ENCODE data around the gene KLHL21.

Gene KLHL21

DNA sequence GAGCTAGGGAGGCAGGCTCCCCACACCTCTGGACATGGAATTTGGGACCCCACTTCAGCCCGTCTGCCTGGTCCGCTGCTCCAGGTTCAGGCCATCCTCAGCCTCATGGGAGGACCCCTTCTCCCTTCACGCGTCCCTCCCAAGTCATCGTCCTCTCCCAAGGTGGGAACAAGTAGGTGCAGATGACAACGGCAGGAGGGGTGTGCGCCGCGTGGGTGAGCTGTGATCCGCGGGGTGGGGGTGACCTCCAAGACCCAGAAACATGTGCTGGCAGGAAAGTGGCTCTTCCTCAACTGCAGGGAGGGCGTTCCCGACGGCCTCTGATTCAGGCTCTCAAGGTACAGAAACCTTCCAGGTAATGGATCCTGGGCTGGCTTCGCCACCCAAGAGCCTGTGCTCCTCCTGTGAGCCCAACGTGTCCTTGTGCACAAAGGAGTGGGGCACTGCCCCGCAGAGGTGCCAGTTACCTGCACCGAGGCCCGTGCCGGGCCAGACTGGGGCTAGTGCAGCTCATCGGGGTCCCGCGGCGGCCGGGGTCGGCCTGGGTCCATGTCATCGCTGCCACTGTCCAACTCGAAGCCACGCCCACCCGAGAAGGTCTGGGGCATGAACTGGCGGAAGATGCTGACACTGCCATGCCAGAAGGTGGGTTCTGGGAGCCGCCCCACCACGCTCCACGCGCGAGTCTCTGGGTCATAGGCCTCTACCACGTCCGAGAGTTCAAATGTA is 9.6 kb downstream of the KLHL21 start:
- Histone ChIP-seq H3K4me1 (peaks cover 59% of the 10 kb centered on the region), H3K36me3 (peaks cover 92% of the 10 kb centered on the region)
- no peak for TF ChIP-seq Cebpa-rat (IDR thresholded peaks at IDR 0.05)

DNA sequence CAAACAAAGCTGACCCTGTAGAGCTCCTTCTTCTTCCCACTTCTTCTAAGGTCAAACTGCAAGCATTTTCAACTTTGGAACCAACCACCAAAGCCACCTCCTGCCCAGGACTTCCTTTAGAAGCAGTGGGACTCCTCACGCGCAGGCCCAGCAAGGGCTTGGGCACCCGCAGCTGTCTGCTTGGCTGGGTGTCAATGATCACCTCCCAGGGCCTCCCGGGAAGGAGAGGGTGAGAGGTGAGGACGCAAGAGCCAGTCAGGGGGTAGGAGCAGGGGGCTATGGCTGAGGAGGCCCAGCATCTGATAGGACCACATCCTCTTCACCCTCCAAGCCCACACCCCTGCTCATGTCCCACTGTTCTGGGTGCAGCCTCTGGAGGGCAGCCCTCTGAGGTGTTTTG is 10.2 kb downstream of the KLHL21 start:
- Histone ChIP-seq H3K9ac (peak overlapping the region; percentile 25; the same call in 1 of the 2 replicates), H3K4me2 (peak overlapping the region; percentile 73), H4K20me1 (peaks cover 100% of the 10 kb centered on the region), H3K36me3 (peaks cover 90% of the 10 kb centered on the region), H3K9me3 (no peaks in the 10 kb centered on the region), H3K4me3 (no peak overlapping the region), H3K27me3 (no peaks in the 10 kb centered on the region), H3K4me1 (peaks cover 59% of the 10 kb centered on the region), H3K27ac (peak overlapping the region; percentile 62)
- no peak for TF ChIP-seq Cebpa-rat (IDR thresholded peaks at IDR 0.05)

More for the DNA sequence above, 9.6 kb downstream of the KLHL21 start:
- H3K4me3 ChIP-seq, result no peak overlapping the region
- no peak overlapping the region for H3K9ac ChIP-seq
- peaks cover 100% of the 10 kb centered on the region for H4K20me1 ChIP-seq
- H3K4me2 ChIP-seq, result peak overlapping the region; percentile 73
- no peaks in the 10 kb centered on the region for H3K27me3 ChIP-seq
- H3K27ac ChIP-seq, result peak overlapping the region; percentile 62
- H3K9me3 ChIP-seq, result no peaks in the 10 kb centered on the region

DNA sequence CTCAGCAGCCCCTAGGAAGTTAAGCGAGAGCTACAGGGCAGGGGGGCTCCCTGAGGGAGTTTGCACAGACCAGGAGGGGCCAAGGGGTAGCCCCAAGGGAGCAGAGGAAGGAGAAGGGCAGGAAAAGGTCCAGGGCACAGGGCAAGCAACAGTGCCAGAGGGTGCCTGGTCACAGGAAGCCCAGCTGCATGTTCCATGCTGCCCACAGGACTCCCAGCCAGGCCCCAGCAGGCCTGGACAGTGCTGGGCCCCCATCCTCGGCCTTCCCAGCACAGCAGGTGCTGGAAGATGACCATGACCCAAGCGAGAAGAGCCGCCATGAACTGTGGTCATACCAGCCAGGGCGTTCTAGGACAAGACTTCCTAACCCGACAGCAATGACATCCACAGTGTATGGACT is 11.0 kb downstream of the KLHL21 start:
- H3K4me1 ChIP-seq, result peaks cover 67% of the 10 kb centered on the region
- H3K9me3 ChIP-seq, result no peaks in the 10 kb centered on the region
- H4K20me1 ChIP-seq, result peaks cover 100% of the 10 kb centered on the region
- H3K4me3 ChIP-seq, result no peak overlapping the region
- peak overlapping the region; percentile 73 for H3K4me2 ChIP-seq
- H3K27me3 ChIP-seq, result no peaks in the 10 kb centered on the region
- H3K9ac ChIP-seq, result peak overlapping the region; percentile 25
- H3K36me3 ChIP-seq, result peaks cover 90% of the 10 kb centered on the region
- peak overlapping the region; percentile 62 for H3K27ac ChIP-seq
- no peak for TF ChIP-seq Cebpa-rat (IDR thresholded peaks at IDR 0.05)

DNA sequence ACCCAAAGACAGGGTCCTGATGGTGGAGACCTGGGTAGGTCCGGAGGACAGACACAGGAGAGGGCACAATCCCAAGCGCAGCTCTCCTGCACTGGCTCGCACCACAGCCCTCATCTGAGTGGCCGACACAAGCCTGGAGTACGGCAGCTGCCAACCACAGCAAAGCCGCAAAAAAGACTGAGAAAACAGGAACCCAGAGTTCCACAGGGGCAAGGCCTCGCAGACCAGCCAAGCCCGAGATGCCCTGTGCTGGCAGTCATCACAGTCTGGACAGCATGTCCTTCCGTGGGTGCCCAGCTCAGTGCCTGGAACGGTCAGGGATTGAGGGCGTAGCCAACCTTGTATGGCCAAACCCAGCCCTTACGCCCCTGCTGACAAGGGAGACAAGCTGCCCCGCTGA is 11.4 kb downstream of the KLHL21 start:
- Histone ChIP-seq H3K36me3 (peaks cover 88% of the 10 kb centered on the region), H3K4me3 (no peak overlapping the region), H3K9me3 (no peaks in the 10 kb centered on the region), H3K27me3 (no peaks in the 10 kb centered on the region), H3K4me2 (peak overlapping the region; percentile 73), H3K4me1 (peaks cover 71% of the 10 kb centered on the region), H3K27ac (peak overlapping the region; percentile 62), H4K20me1 (peaks cover 100% of the 10 kb centered on the region), H3K9ac (peak overlapping the region; percentile 25)
- TF ChIP-seq Cebpa-rat (IDR thresholded peaks at IDR 0.05), result no peak

DNA sequence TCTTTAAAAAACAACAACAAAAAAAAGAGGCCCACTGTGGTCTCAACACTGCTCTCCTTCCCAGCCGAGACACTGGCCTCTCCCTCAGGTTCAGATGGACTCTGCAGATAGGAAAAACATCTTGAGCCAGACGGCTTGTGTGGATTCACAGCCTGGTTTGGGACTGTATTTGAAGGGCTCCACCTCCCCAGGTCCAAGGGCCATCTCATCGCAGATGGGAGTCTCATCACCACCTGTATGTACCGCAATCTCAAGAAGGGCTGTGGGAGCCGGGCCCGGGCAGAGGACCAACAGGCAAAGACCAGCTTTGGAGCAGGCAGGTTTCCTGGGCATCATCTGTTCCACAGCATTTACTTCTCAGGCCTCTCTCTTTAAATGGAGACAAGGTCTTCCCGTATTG is 12.6 kb downstream of the KLHL21 start:
- H3K4me2 ChIP-seq, result peak overlapping the region; percentile 73; the same call in 1 of the 2 replicates
- no peaks in the 10 kb centered on the region for H3K27me3 ChIP-seq
- H3K36me3 ChIP-seq, result peaks cover 81% of the 10 kb centered on the region
- H3K27ac ChIP-seq, result no peak overlapping the region
- H4K20me1 ChIP-seq, result peaks cover 100% of the 10 kb centered on the region
- no peak overlapping the region for H3K4me3 ChIP-seq
- peaks cover 83% of the 10 kb centered on the region for H3K4me1 ChIP-seq
- TF ChIP-seq Cebpa-rat (IDR thresholded peaks at IDR 0.05), result no peak
- H3K9ac ChIP-seq, result 0 out of 2 replicates have a peak overlapping the region, but pooled peaks have one; percentile 17
- no peaks in the 10 kb centered on the region for H3K9me3 ChIP-seq

DNA sequence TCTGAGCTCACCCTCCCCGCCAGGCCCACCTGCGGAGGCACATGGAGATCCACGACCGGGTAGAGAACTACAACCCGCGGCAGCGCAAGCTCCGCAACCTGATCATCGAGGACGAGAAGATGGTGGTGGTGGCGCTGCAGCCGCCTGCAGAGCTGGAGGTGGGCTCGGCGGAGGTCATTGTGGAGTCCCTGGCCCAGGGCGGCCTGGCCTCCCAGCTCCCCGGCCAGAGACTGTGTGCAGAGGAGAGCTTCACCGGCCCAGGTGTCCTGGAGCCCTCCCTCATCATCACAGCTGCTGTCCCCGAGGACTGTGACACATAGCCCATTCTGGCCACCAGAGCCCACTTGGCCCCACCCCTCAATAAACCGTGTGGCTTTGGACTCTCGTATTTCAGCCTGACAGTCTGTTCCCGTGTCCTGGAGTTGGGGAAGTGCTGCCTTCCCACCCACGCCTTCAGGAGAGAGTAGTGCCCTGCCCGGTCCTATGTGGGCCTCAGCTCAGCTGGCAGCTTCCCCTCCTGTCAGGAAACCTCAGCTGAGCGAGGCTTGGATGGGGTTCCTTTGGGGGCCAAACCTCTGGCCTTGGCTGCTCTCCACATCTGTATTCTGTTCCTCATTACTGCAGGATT is 13.7 kb downstream of the KLHL21 start:
- Histone ChIP-seq H3K27ac (peak overlapping the region; percentile 52; the same call in 1 of the 2 replicates), H3K36me3 (peaks cover 75% of the 10 kb centered on the region), H3K4me2 (peak overlapping the region; percentile 73), H3K9me3 (no peaks in the 10 kb centered on the region), H4K20me1 (peaks cover 98% of the 10 kb centered on the region), H3K4me3 (no peak overlapping the region), H3K9ac (0 out of 2 replicates have a peak overlapping the region, but pooled peaks have one; percentile 20), H3K27me3 (no peaks in the 10 kb centered on the region), H3K4me1 (peaks cover 91% of the 10 kb centered on the region)
- TF ChIP-seq Cebpa-rat (IDR thresholded peaks at IDR 0.05), result no peak

DNA sequence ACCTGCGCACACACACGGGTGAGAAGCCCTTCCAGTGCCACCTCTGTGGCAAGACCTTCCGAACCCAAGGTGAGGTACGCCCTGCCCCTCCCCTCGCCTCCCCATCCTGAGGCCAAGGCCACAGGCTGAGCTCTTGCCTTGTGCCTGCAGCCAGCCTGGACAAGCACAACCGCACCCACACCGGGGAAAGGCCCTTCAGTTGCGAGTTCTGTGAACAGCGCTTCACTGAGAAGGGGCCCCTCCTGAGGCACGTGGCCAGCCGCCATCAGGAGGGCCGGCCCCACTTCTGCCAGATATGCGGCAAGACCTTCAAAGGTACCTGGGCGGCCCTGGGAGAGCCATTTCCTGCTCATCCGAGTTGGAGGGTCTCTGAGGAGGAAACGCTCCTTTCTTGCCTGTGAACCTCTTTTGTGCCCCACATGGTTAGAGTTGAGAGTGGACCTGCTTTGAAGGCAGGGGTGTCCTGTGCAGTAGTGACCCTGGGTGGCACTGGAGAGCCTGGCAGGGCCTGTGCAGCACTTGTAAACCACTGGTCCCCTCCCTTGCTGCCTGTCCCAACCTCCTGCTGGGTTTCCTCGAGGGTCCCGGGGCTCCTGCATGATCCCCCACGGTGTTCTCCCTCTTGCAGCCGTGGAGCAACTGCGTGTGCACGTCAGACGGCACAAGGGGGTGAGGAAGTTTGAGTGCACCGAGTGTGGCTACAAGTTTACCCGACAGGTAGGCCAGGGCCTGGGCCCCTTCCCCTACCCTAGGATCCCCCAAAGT is 14.4 kb downstream of the KLHL21 start:
- no peak for TF ChIP-seq Cebpa-rat (IDR thresholded peaks at IDR 0.05)
- H4K20me1 ChIP-seq, result peaks cover 91% of the 10 kb centered on the region
- H3K4me1 ChIP-seq, result peaks cover 91% of the 10 kb centered on the region
- H3K9me3 ChIP-seq, result no peaks in the 10 kb centered on the region
- H3K27me3 ChIP-seq, result no peaks in the 10 kb centered on the region
- peak overlapping the region; percentile 73 for H3K4me2 ChIP-seq
- peaks cover 68% of the 10 kb centered on the region for H3K36me3 ChIP-seq
- peak overlapping the region; percentile 70 for H3K27ac ChIP-seq
- 0 out of 2 replicates have a peak overlapping the region, but pooled peaks have one; percentile 20 for H3K9ac ChIP-seq
- H3K4me3 ChIP-seq, result no peak overlapping the region

DNA sequence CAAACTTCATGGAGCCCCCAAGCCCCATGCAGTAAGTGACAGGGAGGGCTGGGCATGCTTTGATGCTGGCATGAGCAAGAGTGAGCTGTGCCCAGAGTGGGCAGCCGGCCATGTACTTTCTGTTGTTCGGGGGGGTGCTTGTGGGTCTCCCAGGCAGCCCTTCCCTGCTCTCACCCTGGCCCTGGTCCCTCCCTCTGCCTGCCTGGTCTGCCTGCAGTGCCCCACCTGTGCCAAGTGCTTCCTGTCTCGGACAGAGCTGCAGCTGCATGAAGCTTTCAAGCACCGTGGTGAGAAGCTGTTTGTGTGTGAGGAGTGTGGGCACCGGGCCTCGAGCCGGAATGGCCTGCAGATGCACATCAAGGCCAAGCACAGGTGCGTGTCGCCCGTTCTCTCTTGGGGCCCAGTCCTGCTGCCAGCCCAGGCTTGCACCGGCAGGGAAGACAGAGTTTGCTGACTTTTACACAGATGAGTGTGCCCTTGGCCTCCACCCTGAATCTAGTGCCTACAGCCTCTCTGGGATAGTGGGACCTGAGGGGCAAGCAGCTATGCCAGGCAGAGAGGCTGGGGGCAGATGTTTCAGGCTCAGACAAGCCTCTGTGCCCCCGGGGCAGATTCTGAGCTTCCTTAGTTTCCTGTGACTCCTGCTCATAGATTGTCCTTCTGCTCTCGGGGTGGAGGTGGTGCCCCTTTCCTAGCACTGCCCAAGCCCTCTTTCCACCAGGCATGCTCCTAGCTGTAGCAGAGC is 15.2 kb downstream of the KLHL21 start:
- Histone ChIP-seq H3K27me3 (no peaks in the 10 kb centered on the region), H3K9ac (peak overlapping the region; percentile 20; the same call in 1 of the 2 replicates), H3K36me3 (peaks cover 59% of the 10 kb centered on the region), H3K4me3 (no peak overlapping the region), H3K27ac (peak overlapping the region; percentile 70), H3K9me3 (no peaks in the 10 kb centered on the region), H3K4me1 (peaks cover 88% of the 10 kb centered on the region), H3K4me2 (peak overlapping the region; percentile 73), H4K20me1 (peaks cover 89% of the 10 kb centered on the region)
- TF ChIP-seq Cebpa-rat (IDR thresholded peaks at IDR 0.05), result no peak

DNA sequence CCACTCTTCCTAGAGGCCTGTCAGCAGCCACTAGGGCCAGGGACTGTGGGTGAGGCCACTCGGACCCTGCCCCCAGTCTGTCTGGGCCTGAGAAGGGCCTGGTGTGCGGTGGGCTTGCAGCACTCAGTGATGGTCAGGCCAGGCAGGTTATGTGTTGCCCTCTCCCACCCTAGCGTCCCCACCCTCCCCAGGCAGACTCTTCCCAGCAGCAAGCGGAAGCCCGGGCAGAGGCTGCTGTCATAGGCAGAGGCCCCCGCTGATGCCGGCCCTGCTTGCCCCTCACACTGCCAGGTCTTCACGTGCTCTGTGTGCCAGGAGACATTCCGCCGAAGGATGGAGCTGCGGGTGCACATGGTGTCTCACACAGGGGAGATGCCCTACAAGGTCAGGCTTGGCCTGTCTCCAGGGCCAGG is 16.3 kb downstream of the KLHL21 start:
- Histone ChIP-seq H3K9ac (0 out of 2 replicates have a peak overlapping the region, but pooled peaks have one; percentile 20), H4K20me1 (peaks cover 89% of the 10 kb centered on the region), H3K36me3 (peaks cover 49% of the 10 kb centered on the region), H3K9me3 (no peaks in the 10 kb centered on the region), H3K4me1 (peaks cover 88% of the 10 kb centered on the region), H3K27me3 (no peaks in the 10 kb centered on the region), H3K4me3 (no peak overlapping the region), H3K27ac (peak overlapping the region; percentile 70), H3K4me2 (peak overlapping the region; percentile 73)
- no peak for TF ChIP-seq Cebpa-rat (IDR thresholded peaks at IDR 0.05)

Measured in BLaER1 (cell line).